AG09319 (cell line): ENCODE results near the gene IGFL1.
"Not testable (repeated sequence)": the region's sequence is repeated elsewhere in the genome, so short reads cannot be mapped to it uniquely, and the experiment has no call there.

ENCODE experiments used
- DNase-seq: peaks from one replicate; pipeline ENCODE4 v3.0.0-alpha.2; 2010; ENCODE audit warnings: low read depth; ENCODE audit errors: extremely low read depth
- CTCF ChIP-seq: IDR thresholded peaks from 2 replicates; pipeline ENCODE4 v1.5.1; 2011; ENCODE audit warnings: low read depth, mild to moderate bottlenecking, inconsistent platforms, low read length, moderate library complexity

IGFL1 gene

GRCh38 chr19:46232938-46233621, 3.5 kb downstream of the IGFL1 start:
- DNase-seq = no peak
- no peak for TF ChIP-seq CTCF

GRCh38 chr19:46233871-46234270, 4.3 kb downstream of the IGFL1 start:
- not testable (repeated sequence) for DNase-seq

GRCh38 chr19:46238141-46238540, 8.6 kb downstream of the IGFL1 start:
- not testable (repeated sequence) for DNase-seq

- DNase-seq = no peak
- no peak for TF ChIP-seq CTCF
Measured at GRCh38 chr19:46239193-46240024, 9.9 kb downstream of the IGFL1 start.

- TF ChIP-seq CTCF = no peak
- no peak for DNase-seq
Measured at GRCh38 chr19:46240693-46241092, 11.2 kb downstream of the IGFL1 start.

- no peak for TF ChIP-seq CTCF
- DNase-seq = no peak
Measured at GRCh38 chr19:46241626-46242025, 12.1 kb downstream of the IGFL1 start.

- DNase-seq = not testable (repeated sequence)
Measured at GRCh38 chr19:46243081-46243654, 13.6 kb downstream of the IGFL1 start.

GRCh38 chr19:46250076-46250735, 20.7 kb downstream of the IGFL1 start:
- no peak for DNase-seq
- no peak for TF ChIP-seq CTCF
